NCI-H128 (cell line): ENCODE data around the gene NDUFAF7.
"Not testable (repeated sequence)": the region's sequence is repeated elsewhere in the genome, so short reads cannot be mapped to it uniquely, and the experiment has no call there.

Source experiments
- DNase-seq: peaks from one replicate; lab custom pipeline; 2025; ENCODE audit not compliant: unreplicated experiment; lab: John Stamatoyannopoulos, UW

The NDUFAF7 gene

DNA sequence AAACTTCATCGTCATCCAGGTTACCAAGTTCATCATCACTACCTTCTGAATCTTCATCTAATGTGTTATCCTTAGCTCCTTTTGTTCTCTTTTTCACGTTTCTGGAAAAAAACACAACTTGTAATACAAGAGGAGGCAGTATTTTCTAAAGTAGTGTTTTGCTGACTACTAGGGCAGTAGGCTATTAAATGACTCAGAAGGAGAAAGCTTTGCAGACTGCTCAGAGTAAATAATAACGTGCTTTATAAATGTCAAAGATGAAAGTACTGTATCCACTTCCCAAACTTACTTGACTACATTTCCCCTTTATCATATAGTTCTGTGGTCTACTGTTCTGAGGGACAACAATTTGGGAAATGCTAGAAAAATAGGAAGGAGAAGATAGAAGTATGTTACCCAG, 19.5 kb upstream of the NDUFAF7 start:
- no peak for DNase-seq

GRCh38 chr2:37215250-37215649, 16.2 kb upstream of the NDUFAF7 start:
- no peak for DNase-seq

- DNase-seq, result no peak
Measured at GRCh38 chr2:37219046-37219445, 12.4 kb upstream of the NDUFAF7 start.

- DNase-seq, result no peak
Measured at GRCh38 chr2:37223131-37223530, 8.3 kb upstream of the NDUFAF7 start.

DNA sequence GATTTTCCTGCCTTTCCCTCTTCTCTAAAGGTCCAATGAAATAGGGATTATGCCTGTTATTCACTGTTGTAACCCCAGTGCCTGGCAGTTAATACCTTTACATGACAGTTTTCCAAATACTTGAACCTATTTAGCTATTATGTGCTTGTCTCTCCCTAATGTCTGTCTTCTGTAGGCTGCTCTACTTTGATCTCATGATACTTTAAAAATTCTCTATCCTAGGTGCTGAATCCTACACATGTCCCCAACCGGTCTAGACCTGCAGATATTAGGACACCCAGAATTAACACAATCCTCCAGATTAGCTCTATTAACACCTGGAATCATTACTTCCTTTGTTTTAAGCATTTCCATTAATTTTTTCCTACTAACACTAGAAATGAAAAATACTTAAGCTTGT, 7.4 kb upstream of the NDUFAF7 start:
- no peak for DNase-seq

GRCh38 chr2:37225129-37225528, 6.3 kb upstream of the NDUFAF7 start:
- not testable (repeated sequence) for DNase-seq

DNA sequence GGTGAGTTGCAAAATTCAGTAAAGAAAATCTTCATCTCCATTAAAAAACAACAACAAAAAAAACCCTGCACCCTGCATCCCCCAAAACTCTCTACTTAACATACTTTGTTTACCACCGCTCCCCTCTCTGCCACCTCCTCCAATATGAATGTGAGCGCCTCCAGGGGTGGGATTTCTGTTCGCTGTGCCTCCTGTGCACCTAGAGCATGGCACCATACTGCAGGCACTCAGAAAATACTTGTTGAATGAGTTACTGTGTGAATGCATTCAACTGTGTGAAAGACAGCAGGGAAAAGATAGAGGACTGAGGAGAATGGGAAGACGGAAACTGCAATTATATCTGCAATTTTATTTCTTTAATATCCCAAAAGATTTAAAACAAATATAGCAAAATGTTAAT, 4.6 kb upstream of the NDUFAF7 start:
- DNase-seq, result no peak

- DNase-seq, result no peak
Measured at GRCh38 chr2:37228788-37229187, 2.7 kb upstream of the NDUFAF7 start.

- no peak for DNase-seq
Measured at GRCh38 chr2:37230581-37230980, 877 bp upstream of the NDUFAF7 start.

GRCh38 chr2:37232131-37232933, 874 bp downstream of the NDUFAF7 start:
- DNase-seq, result no peak

DNA sequence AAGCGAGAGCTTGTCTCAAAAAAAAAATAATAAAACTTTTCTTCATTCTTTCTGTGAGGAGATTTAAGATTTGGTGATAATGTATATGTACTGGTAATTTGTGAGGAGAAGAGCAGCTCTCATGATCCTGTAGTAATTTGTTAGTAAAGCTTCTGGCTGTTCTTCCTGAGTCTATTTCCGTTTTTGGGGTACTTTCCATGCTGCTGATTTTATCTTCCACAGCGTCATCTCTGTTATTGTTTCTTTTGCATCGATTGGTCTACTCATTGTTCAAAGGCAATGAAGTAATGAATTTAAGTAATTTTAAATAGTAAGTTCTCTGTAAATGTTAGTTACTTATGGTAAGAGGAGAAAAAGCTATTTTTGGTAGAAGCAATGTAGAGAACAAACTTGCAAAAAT, 12.0 kb downstream of the NDUFAF7 start:
- DNase-seq, result no peak

GRCh38 chr2:37244017-37244416, 12.6 kb downstream of the NDUFAF7 start:
- DNase-seq, result no peak

DNA sequence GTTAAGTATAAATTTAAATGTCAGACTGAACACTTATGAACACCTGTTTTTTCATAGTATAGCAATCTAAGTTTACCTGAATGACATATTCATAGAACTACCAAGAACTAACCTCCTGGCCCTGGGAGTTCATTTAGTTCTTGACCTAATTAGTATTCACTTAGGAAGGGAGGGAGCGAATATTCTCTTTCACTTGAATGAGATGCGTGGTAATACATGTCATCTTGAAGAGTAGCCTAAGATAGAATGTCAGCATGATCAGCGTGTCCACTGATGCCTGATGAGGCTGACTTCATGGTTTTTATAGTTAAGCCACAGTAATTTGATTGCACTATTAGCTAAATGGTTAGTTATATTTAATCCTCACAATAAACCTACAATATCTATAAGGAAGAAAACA, 13.3 kb downstream of the NDUFAF7 start:
- DNase-seq, result no peak

- DNase-seq, result no peak
Measured at GRCh38 chr2:37246205-37246604, 14.7 kb downstream of the NDUFAF7 start.

GRCh38 chr2:37250869-37251740, 19.6 kb downstream of the NDUFAF7 start:
- DNase-seq, result no peak

DNA sequence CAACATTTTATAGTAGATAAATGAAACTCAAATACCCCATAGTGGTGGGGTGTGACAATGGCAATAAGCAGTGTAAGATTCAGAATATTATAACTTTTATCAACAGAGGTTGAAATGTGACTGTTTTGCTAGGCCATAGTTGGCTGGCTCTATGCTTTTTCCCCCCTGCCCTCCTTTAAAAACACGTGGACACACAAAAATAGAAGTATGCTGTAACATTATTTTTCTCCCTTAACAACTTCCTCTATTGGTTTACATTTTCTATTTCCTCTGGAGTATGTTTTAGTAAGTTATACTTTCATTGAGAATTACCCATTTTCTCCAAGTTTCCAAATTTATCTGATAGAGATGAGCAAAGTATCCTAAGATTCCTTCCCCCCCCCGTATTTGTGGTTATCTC, 31.1 kb downstream of the NDUFAF7 start:
- no peak for DNase-seq

- no peak for DNase-seq
Measured at GRCh38 chr2:37263839-37264238, 32.4 kb downstream of the NDUFAF7 start.

DNA sequence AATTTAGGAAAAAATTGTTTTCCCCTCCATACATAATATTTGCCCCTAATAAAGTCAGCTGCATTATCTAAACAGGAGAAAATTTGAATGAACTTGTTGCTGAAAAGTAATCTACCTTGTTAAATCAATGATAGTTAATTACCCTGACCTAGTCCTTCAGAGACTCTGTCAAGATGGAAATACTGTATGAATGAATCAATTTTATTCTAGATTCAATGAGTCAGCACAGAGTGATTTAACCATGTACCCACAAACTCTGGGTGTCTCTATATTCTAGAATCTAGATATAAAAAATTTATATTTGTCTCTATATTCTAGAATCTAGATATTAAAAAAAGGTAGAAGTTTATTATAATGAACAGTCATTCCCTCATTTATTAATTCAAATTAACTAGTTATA, 36.2 kb downstream of the NDUFAF7 start:
- DNase-seq, result no peak

GRCh38 chr2:37268111-37268510, 36.7 kb downstream of the NDUFAF7 start:
- no peak for DNase-seq

DNA sequence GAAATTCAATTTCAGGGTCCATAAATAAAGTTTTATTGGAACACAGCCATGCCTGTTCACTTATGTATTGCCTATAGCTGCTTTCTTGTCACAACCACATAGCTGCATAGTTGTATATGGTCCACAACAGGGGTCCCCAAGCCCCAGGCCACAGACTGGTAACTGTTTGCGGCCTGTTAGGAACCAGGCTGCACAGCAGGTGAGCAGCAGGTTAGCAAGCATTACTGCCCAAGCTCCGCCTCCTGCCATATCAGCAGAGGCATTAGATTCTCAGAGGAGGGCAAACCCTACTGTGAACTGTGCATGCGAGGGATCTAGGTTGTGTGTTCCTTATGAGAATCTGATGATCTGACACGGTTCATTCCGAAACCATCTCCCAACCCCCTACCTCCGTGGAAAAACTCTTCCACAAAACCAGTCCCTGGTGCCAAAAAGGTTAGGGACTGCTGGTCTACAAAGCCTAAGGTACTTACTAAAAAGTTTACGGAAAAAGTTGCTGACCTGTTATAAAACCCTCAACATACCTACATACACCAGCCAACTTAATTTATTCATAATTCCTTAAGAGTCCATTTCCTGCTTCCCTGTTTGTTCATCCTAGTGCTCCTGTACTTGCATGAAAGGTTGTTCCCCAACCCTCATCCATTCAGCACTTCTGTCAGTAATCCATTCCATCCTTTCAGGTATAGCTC, 40.1 kb downstream of the NDUFAF7 start:
- DNase-seq, result no peak

DNA sequence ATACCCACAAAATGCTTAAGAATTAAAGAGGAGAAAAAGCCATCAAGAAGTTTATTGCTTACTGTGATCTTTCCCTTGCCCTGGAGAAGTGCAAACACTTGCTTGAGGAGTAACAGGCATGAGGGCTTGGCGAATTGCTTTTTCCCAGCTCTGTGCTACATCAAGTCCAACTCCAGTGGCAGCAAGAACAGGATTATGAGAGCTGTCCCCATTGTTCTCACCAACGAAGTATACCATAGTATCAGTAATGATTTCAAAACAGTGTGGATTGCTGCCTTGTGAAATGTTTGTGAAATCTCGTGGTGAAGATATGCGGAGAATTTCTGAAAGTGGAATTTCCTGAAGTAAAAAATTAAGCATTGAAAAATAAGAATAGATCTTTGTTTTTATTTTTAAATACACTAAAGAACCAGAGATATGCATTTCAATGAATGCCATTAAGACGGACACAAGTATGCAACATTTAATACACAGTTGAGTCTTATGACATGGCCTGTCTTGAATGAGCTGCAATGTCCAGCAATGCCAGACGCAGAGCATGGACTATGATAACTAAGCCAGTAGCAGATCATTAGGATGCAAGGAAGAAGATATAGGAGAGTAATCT, 43.0 kb downstream of the NDUFAF7 start:
- no peak for DNase-seq
